K562 (cell line): Measurements from ENCODE around the gene DTYMK. TPM values are rescaled to one million over a fixed set of nuclear protein-coding genes. Genes with fewer than 3 reads are reported as not detected.

Source experiments
- EWSR1 ChIP-seq: fragments of 450-650 bp; IDR thresholded peaks from 2 replicates; pipeline ENCODE4 v1.6.1; 2018; ENCODE audit warnings: borderline replicate concordance, mild to moderate bottlenecking, low read depth, moderate library complexity; ENCODE audit not compliant: partially characterized antibody
- SNIP1 ChIP-seq: fragments of 450-650 bp; IDR thresholded peaks from 2 replicates; pipeline ENCODE4 v1.7.1; 2017; ENCODE audit warnings: low read depth, mild to moderate bottlenecking
- ZNF253 ChIP-seq: fragments of 250-450 bp; sonication (Bioruptor Pico); conservative IDR thresholded peaks from 2 replicates; pipeline ENCODE4 v1.6.1; 2021; ENCODE audit warnings: mild to moderate bottlenecking
- ZNF644 ChIP-seq: fragments of 200-800 bp; sonication (Bioruptor generic); IDR thresholded peaks from 2 replicates; pipeline ENCODE4 v1.6.1; 2016; ENCODE audit warnings: low read depth, missing genetic modification characterization, missing compliant biosample characterization
- polyA plus RNA-seq, 8 experiments: library from polyadenylated mRNA; depleted of rRNA in 4 of 8; stranded (reverse) in 5 of 8; unstranded in 3 of 8; fragments of >200 nt; fragmentation: Nextera tagmentation in 2 of 8; fragmentation: Illumina TruSeq in 1 of 8; extraction: Ambion mirVana in 2 of 8; extraction: Trizol in 1 of 8; gene quantifications; 2 replicates each; pipeline versions ENCODE4 v1.2.1 to v1.2.3, GENCODE V29; 2011 to 2014; ENCODE audit warnings: inconsistent platforms in 1 of 8, missing spikeins in 1 of 8
- total RNA-seq, 7 experiments: library from RNA; depleted of rRNA in 6 of 7; stranded (reverse); fragments of >200 nt in 6 of 7; fragmentation: Illumina TruSeq in 2 of 7; extraction: Trizol in 2 of 7; gene quantifications; 2 replicates each; pipeline versions ENCODE4 v1.2.1 to v1.2.3, GENCODE V29; 2011 to 2021; ENCODE audit warnings: low replicate concordance in 1 of 7
- TF ChIP-seq, protein P1 (sequence below): fragments of 450-650 bp; IDR thresholded peaks from 2 replicates; pipeline ENCODE4 v1.6.1; 2016; ENCODE audit warnings: mild to moderate bottlenecking, moderate library complexity
- TF ChIP-seq, protein P2 (sequence below): fragments of 250-450 bp; sonication (Bioruptor Pico); IDR thresholded peaks from 2 replicates; pipeline ENCODE4 v1.4.0; 2020; ENCODE audit warnings: borderline replicate concordance
- TF ChIP-seq, protein P3 (sequence below): sonication (generic); formaldehyde crosslinking; IDR thresholded peaks from 2 replicates; pipeline ENCODE4 v1.8.0; 2022; ENCODE audit warnings: mild to moderate bottlenecking, missing genetic modification reagents
- TF ChIP-seq, protein P4 (sequence below): fragments of 450-650 bp; IDR thresholded peaks from 2 replicates; pipeline ENCODE4 v1.6.1; 2018; ENCODE audit warnings: mild to moderate bottlenecking, low read depth; ENCODE audit not compliant: partially characterized antibody
- TF ChIP-seq, protein P5 (sequence below): sonication (generic); formaldehyde crosslinking; IDR thresholded peaks from 2 replicates; pipeline ENCODE4 v1.4.0; 2020; ENCODE audit warnings: mild to moderate bottlenecking, missing genetic modification reagents

Gene DTYMK
- total and polyA plus RNA-seq, 9 of the 15 experiments (the other 6 are each of a cell fraction or from before 2014, with no cell fraction given), result 8.2 to 85.0 (median 47.9) TPM

DNA sequence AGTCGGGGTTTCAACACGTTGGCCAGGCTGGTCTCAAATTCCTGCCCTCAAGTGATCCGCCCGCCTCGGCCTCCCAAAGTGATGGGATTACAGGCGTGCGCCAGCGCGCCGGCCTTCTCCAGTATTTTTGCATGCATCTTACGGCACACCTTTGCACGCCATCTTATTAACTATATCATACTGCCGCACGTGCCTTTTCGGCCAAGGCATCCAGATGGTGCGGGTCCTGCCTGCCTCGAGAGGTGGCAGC, 14.5 kb upstream of the DTYMK start (continued):
- TF ChIP-seq, protein P1, sequence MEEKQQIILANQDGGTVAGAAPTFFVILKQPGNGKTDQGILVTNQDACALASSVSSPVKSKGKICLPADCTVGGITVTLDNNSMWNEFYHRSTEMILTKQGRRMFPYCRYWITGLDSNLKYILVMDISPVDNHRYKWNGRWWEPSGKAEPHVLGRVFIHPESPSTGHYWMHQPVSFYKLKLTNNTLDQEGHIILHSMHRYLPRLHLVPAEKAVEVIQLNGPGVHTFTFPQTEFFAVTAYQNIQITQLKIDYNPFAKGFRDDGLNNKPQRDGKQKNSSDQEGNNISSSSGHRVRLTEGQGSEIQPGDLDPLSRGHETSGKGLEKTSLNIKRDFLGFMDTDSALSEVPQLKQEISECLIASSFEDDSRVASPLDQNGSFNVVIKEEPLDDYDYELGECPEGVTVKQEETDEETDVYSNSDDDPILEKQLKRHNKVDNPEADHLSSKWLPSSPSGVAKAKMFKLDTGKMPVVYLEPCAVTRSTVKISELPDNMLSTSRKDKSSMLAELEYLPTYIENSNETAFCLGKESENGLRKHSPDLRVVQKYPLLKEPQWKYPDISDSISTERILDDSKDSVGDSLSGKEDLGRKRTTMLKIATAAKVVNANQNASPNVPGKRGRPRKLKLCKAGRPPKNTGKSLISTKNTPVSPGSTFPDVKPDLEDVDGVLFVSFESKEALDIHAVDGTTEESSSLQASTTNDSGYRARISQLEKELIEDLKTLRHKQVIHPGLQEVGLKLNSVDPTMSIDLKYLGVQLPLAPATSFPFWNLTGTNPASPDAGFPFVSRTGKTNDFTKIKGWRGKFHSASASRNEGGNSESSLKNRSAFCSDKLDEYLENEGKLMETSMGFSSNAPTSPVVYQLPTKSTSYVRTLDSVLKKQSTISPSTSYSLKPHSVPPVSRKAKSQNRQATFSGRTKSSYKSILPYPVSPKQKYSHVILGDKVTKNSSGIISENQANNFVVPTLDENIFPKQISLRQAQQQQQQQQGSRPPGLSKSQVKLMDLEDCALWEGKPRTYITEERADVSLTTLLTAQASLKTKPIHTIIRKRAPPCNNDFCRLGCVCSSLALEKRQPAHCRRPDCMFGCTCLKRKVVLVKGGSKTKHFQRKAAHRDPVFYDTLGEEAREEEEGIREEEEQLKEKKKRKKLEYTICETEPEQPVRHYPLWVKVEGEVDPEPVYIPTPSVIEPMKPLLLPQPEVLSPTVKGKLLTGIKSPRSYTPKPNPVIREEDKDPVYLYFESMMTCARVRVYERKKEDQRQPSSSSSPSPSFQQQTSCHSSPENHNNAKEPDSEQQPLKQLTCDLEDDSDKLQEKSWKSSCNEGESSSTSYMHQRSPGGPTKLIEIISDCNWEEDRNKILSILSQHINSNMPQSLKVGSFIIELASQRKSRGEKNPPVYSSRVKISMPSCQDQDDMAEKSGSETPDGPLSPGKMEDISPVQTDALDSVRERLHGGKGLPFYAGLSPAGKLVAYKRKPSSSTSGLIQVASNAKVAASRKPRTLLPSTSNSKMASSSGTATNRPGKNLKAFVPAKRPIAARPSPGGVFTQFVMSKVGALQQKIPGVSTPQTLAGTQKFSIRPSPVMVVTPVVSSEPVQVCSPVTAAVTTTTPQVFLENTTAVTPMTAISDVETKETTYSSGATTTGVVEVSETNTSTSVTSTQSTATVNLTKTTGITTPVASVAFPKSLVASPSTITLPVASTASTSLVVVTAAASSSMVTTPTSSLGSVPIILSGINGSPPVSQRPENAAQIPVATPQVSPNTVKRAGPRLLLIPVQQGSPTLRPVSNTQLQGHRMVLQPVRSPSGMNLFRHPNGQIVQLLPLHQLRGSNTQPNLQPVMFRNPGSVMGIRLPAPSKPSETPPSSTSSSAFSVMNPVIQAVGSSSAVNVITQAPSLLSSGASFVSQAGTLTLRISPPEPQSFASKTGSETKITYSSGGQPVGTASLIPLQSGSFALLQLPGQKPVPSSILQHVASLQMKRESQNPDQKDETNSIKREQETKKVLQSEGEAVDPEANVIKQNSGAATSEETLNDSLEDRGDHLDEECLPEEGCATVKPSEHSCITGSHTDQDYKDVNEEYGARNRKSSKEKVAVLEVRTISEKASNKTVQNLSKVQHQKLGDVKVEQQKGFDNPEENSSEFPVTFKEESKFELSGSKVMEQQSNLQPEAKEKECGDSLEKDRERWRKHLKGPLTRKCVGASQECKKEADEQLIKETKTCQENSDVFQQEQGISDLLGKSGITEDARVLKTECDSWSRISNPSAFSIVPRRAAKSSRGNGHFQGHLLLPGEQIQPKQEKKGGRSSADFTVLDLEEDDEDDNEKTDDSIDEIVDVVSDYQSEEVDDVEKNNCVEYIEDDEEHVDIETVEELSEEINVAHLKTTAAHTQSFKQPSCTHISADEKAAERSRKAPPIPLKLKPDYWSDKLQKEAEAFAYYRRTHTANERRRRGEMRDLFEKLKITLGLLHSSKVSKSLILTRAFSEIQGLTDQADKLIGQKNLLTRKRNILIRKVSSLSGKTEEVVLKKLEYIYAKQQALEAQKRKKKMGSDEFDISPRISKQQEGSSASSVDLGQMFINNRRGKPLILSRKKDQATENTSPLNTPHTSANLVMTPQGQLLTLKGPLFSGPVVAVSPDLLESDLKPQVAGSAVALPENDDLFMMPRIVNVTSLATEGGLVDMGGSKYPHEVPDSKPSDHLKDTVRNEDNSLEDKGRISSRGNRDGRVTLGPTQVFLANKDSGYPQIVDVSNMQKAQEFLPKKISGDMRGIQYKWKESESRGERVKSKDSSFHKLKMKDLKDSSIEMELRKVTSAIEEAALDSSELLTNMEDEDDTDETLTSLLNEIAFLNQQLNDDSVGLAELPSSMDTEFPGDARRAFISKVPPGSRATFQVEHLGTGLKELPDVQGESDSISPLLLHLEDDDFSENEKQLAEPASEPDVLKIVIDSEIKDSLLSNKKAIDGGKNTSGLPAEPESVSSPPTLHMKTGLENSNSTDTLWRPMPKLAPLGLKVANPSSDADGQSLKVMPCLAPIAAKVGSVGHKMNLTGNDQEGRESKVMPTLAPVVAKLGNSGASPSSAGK, result peak; percentile 79; the same call in 1 of the 2 replicates
- TF ChIP-seq EWSR1, result no peak
- no peak for TF ChIP-seq SNIP1
- TF ChIP-seq, protein P2, sequence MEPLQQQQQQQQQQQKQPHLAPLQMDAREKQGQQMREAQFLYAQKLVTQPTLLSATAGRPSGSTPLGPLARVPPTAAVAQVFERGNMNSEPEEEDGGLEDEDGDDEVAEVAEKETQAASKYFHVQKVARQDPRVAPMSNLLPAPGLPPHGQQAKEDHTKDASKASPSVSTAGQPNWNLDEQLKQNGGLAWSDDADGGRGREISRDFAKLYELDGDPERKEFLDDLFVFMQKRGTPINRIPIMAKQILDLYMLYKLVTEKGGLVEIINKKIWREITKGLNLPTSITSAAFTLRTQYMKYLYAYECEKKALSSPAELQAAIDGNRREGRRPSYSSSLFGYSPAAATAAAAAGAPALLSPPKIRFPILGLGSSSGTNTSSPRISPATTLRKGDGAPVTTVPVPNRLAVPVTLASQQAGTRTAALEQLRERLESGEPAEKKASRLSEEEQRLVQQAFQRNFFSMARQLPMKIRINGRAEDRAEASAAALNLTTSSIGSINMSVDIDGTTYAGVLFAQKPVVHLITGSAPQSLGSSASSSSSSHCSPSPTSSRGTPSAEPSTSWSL (CRISPR knock-in tag), result no peak
- TF ChIP-seq, protein P3, sequence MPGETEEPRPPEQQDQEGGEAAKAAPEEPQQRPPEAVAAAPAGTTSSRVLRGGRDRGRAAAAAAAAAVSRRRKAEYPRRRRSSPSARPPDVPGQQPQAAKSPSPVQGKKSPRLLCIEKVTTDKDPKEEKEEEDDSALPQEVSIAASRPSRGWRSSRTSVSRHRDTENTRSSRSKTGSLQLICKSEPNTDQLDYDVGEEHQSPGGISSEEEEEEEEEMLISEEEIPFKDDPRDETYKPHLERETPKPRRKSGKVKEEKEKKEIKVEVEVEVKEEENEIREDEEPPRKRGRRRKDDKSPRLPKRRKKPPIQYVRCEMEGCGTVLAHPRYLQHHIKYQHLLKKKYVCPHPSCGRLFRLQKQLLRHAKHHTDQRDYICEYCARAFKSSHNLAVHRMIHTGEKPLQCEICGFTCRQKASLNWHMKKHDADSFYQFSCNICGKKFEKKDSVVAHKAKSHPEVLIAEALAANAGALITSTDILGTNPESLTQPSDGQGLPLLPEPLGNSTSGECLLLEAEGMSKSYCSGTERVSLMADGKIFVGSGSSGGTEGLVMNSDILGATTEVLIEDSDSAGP (CRISPR knock-in tag), result no peak
- TF ChIP-seq, protein P4, sequence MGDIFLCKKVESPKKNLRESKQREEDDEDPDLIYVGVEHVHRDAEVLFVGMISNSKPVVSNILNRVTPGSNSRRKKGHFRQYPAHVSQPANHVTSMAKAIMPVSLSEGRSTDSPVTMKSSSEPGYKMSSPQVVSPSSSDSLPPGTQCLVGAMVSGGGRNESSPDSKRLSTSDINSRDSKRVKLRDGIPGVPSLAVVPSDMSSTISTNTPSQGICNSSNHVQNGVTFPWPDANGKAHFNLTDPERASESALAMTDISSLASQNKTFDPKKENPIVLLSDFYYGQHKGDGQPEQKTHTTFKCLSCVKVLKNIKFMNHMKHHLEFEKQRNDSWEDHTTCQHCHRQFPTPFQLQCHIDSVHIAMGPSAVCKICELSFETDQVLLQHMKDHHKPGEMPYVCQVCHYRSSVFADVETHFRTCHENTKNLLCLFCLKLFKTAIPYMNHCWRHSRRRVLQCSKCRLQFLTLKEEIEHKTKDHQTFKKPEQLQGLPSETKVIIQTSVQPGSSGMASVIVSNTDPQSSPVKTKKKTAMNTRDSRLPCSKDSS, result no peak
- TF ChIP-seq, protein P5, sequence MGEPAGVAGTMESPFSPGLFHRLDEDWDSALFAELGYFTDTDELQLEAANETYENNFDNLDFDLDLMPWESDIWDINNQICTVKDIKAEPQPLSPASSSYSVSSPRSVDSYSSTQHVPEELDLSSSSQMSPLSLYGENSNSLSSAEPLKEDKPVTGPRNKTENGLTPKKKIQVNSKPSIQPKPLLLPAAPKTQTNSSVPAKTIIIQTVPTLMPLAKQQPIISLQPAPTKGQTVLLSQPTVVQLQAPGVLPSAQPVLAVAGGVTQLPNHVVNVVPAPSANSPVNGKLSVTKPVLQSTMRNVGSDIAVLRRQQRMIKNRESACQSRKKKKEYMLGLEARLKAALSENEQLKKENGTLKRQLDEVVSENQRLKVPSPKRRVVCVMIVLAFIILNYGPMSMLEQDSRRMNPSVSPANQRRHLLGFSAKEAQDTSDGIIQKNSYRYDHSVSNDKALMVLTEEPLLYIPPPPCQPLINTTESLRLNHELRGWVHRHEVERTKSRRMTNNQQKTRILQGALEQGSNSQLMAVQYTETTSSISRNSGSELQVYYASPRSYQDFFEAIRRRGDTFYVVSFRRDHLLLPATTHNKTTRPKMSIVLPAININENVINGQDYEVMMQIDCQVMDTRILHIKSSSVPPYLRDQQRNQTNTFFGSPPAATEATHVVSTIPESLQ (CRISPR knock-in tag), result no peak
- no peak for TF ChIP-seq ZNF253 (CRISPR knock-in tag)
- TF ChIP-seq ZNF644 (tag), result no peak
